Cardiac muscle cell (in vitro differentiated cells and primary cell): Measurements from ENCODE around the gene EEF1AKMT3. TPM values are rescaled to one million over a fixed set of nuclear protein-coding genes. Genes with fewer than 3 reads are reported as not detected.

Experiments
- DNase-seq, 2 donors: peaks; one replicate each; pipeline versions ENCODE4 v3.0.0 to v3.0.0-alpha.2; 2010 to 2017; ENCODE audit warnings: low read depth in 1 of 2, low spot score in 1 of 2
- H3K27ac ChIP-seq: fragments of 200-600 bp; sonication (generic); 2 replicates; pipeline ENCODE4 v1.5.1; 2016
- H3K27me3 ChIP-seq: fragments of 200-600 bp; sonication (generic); 2 replicates; pipeline ENCODE4 v1.6.0; 2016; ENCODE audit warnings: control low read depth
- H3K36me3 ChIP-seq: fragments of 200-600 bp; sonication (generic); 2 replicates; pipeline ENCODE4 v1.5.1; 2016; ENCODE audit warnings: control low read depth
- H3K4me1 ChIP-seq: fragments of 200-600 bp; sonication (generic); 2 replicates; pipeline ENCODE4 v1.8.1; 2017; ENCODE audit warnings: low read depth, mild to moderate bottlenecking, mixed run types
- H3K4me3 ChIP-seq: fragments of 200-600 bp; sonication (generic); 2 replicates; pipeline ENCODE4 v1.5.1; 2016; ENCODE audit warnings: mild to moderate bottlenecking
- H3K9me3 ChIP-seq: fragments of 200-600 bp; sonication (generic); 2 replicates; pipeline ENCODE4 v1.5.1; 2017; ENCODE audit warnings: low read depth, mild to moderate bottlenecking, control low read depth
- polyA plus RNA-seq: library from polyadenylated mRNA; unstranded; fragments of >200 nt; fragmentation: Nextera tagmentation; extraction: Ambion mirVana; gene quantifications from 2 replicates; pipeline ENCODE4 v1.2.1, GENCODE V29; 2016
- total RNA-seq: library from RNA; depleted of rRNA; stranded (reverse); fragments of >200 nt; gene quantifications from 2 replicates; pipeline ENCODE4 v1.2.3, GENCODE V29; 2016
- TF ChIP-seq, protein P1 (sequence below): IDR thresholded peaks from 2 replicates; pipeline ENCODE4 v1.5.1; 2012; ENCODE audit warnings: low read depth, mild to moderate bottlenecking, low read length

EEF1AKMT3 gene
- total and polyA plus RNA-seq, 2 experiments from 2014 or later = 3.9 to 4.8 TPM

- DNase-seq = peak; percentile 50 to 65
- no peak overlapping the region for H3K4me3 ChIP-seq
These were observed 31.0 kb downstream of the EEF1AKMT3 start for GRCh38 chr12:57803319-57803893.

GRCh38 chr12:57806677-57807076 is 34.3 kb downstream of the EEF1AKMT3 start:
- Histone ChIP-seq H3K27ac (no peak overlapping the region), H3K9me3 (no peaks in the 10 kb centered on the region), H3K36me3 (peaks cover 31% of the 10 kb centered on the region), H3K4me1 (no peaks in the 10 kb centered on the region), H3K4me3 (no peak overlapping the region), H3K27me3 (no peaks in the 10 kb centered on the region)
- TF ChIP-seq, protein P1, sequence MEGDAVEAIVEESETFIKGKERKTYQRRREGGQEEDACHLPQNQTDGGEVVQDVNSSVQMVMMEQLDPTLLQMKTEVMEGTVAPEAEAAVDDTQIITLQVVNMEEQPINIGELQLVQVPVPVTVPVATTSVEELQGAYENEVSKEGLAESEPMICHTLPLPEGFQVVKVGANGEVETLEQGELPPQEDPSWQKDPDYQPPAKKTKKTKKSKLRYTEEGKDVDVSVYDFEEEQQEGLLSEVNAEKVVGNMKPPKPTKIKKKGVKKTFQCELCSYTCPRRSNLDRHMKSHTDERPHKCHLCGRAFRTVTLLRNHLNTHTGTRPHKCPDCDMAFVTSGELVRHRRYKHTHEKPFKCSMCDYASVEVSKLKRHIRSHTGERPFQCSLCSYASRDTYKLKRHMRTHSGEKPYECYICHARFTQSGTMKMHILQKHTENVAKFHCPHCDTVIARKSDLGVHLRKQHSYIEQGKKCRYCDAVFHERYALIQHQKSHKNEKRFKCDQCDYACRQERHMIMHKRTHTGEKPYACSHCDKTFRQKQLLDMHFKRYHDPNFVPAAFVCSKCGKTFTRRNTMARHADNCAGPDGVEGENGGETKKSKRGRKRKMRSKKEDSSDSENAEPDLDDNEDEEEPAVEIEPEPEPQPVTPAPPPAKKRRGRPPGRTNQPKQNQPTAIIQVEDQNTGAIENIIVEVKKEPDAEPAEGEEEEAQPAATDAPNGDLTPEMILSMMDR = no peak
- no peak for DNase-seq

More at GRCh38 chr12:57803319-57803893, 31.0 kb downstream of the EEF1AKMT3 start:
- no peaks in the 10 kb centered on the region for H3K27me3 ChIP-seq
- TF ChIP-seq, protein P1 = peak; percentile 83
- H3K4me1 ChIP-seq = no peaks in the 10 kb centered on the region
- no peak overlapping the region for H3K27ac ChIP-seq
- peaks cover 34% of the 10 kb centered on the region for H3K36me3 ChIP-seq
- no peaks in the 10 kb centered on the region for H3K9me3 ChIP-seq

DNA sequence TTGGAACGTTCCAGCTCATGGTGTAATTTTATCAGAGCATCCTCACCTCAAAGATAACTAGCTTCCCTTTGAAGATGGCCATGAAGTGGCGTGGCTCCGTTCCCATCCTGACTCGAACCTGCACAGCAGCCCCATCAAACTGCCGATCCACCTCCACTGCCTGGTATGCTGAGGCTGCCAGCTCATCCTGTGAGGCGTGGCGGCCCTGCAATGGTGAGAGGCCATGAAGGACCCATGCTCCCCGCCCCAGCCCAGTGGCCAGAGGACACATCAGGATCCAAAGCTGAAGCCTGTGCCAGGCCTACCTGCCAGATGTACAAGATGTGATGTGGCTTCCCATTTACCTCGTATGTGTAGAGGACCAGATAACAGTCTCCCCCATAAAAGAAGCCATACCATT is 34.9 kb downstream of the EEF1AKMT3 start:
- Histone ChIP-seq H3K27me3 (no peaks in the 10 kb centered on the region), H3K4me3 (no peak overlapping the region), H3K27ac (no peak overlapping the region), H3K36me3 (peaks cover 26% of the 10 kb centered on the region), H3K4me1 (no peaks in the 10 kb centered on the region), H3K9me3 (no peaks in the 10 kb centered on the region)
- TF ChIP-seq, protein P1 = no peak
- DNase-seq = no peak

GRCh38 chr12:57808351-57808750 is 35.9 kb downstream of the EEF1AKMT3 start:
- Histone ChIP-seq H3K27ac (no peak overlapping the region), H3K4me3 (no peak overlapping the region), H3K27me3 (no peaks in the 10 kb centered on the region), H3K9me3 (no peaks in the 10 kb centered on the region), H3K36me3 (peaks cover 16% of the 10 kb centered on the region), H3K4me1 (no peaks in the 10 kb centered on the region)
- TF ChIP-seq, protein P1 = no peak
- DNase-seq = no peak

DNA sequence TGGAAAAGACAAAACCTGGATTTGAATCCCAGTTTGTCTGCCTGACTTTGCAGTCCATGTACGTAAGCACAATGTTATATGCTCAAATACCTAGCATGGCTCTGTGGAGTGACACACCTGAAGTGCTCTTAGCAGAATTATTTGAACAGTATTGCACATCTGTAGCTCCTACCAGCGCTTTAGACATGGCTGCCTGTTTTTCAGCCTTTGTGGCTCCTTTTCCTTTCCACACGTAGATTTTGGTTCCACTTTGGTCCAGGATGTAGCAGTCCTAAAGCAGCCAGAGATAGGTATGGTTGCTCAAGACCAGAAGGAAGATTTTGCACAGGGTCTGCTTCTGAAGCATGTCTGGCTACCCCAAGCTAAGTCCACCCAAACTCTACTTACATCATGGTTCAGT is 37.0 kb downstream of the EEF1AKMT3 start:
- Histone ChIP-seq H3K36me3 (peaks cover 16% of the 10 kb centered on the region), H3K4me3 (no peak overlapping the region), H3K27ac (no peak overlapping the region), H3K27me3 (no peaks in the 10 kb centered on the region), H3K4me1 (no peaks in the 10 kb centered on the region), H3K9me3 (no peaks in the 10 kb centered on the region)
- TF ChIP-seq, protein P1 = no peak
- DNase-seq = no peak
